GM19328 (cell line): Measurements from ENCODE around the gene ZBTB7A.

Source experiments
- ATAC-seq: cut with Tn5 transposase; IDR thresholded peaks from one replicate; pipeline ENCODE4 v1.9.1; 2021; ENCODE audit warnings: mild to moderate bottlenecking, moderate library complexity; ENCODE audit not compliant: unreplicated experiment

Gene ZBTB7A

GRCh38 chr19:4094761-4095487 is 28.2 kb upstream of the ZBTB7A start:
- no peak for ATAC-seq

- no peak for ATAC-seq
Measured at GRCh38 chr19:4094291-4094690, 27.6 kb upstream of the ZBTB7A start.

DNA sequence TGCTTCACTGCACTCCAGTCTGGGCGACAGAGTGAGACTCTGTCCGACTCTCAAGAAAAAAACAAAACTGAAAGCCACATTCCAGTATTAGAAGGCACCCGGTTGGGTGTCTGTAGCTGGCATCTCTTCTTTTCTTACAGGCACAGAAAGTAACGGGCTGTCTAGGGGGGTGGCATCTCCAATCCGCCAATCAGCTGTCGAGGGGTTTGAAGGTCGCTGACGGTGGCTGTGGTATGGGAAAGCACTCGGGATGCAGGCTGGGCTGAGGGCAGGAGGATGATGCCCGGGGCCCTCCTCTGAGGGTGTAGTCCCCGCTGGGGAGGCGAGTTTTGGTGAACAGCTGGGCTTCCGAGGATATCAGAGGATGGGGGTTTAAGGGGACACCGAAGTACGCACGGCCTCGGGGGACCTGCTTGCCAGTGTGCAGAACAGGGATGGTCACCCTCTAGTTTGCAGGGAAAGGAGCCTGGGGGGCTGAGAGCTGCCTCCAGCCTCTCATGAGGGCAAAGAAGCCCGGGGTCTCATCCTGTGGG is 27.0 kb upstream of the ZBTB7A start:
- ATAC-seq: no peak

DNA sequence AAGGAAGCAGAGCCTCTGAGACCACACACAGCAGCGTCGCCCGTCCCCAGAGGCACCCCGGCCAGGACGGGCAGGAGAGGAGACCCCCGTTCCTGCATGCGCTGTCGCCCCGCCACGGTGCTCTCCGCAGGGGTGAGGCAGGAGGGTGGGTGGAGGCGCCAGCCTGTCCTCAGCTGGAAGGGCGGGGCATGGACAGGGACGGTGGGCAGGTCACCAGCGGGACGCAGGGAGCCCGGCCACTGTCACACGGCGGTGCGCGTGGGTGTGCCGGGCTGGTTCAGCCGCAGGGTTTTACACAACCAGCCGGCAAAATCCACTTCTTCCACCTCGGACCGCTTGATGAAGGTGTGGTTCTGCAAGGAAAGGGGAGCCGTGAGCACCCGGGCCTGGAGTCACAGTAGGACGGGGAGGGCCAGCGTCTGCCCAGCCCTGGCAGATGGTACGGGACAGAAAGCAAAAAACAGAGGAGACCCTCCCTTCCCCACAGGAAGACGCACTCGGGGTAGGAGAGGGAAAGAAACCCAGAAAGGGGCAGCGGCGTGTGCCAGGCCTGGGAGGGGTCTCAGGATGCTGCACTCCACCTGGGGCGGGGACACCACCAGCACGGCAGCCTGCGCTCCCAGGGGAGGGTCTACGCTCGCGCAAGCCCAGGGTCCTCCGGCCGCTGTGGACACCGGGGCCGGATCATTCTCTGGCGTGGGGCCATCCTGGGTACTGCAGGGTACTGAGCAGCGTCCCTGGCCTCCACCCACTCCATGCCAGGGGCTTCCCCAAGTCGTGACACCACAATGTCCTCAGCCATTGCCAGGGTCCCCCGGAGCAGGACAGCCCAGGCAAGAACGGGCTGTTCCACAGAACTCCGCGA is 23.9 kb upstream of the ZBTB7A start:
- ATAC-seq: no peak

DNA sequence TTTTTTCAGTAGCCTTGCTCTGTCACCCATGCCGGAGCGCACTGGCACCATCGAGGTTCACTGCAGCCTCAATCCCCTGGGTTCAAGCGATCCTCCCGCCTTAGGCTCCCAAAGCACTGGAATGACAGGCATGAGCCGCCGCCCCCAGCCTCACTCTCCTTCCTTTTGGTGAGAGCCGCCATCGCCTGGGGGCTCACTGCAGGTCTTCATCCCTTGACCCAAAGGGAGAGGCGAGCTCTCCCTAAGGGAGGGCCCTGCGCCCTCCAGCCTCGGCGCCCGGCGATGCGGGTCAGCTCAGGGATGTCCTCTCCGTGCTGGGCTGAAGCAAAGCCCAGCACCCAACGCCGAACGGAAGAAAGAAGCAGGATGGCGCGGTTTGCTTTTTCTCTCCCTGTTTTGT is 23.2 kb upstream of the ZBTB7A start:
- ATAC-seq: no peak

GRCh38 chr19:4089400-4089908 is 22.8 kb upstream of the ZBTB7A start:
- no peak for ATAC-seq

DNA sequence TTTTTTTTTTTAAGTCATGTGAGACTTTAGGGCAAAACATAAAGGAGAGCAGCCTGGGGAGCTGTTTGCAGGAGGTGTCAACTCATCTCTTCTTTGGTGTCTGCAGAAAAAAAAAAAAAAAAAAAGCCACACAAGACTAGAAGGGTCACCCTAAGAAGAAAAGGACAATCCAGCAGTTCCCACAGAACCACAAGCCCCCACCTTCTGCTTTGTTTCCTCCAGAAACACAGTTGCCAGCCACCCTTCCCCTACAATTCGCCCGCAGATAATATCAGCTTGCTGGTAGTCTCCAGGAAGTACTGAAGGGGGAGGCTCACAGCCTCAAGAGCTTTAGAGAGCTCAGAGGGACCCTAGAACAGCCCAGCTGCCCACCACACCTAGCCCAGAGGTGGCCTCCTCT is 22.3 kb upstream of the ZBTB7A start:
- ATAC-seq: no peak

DNA sequence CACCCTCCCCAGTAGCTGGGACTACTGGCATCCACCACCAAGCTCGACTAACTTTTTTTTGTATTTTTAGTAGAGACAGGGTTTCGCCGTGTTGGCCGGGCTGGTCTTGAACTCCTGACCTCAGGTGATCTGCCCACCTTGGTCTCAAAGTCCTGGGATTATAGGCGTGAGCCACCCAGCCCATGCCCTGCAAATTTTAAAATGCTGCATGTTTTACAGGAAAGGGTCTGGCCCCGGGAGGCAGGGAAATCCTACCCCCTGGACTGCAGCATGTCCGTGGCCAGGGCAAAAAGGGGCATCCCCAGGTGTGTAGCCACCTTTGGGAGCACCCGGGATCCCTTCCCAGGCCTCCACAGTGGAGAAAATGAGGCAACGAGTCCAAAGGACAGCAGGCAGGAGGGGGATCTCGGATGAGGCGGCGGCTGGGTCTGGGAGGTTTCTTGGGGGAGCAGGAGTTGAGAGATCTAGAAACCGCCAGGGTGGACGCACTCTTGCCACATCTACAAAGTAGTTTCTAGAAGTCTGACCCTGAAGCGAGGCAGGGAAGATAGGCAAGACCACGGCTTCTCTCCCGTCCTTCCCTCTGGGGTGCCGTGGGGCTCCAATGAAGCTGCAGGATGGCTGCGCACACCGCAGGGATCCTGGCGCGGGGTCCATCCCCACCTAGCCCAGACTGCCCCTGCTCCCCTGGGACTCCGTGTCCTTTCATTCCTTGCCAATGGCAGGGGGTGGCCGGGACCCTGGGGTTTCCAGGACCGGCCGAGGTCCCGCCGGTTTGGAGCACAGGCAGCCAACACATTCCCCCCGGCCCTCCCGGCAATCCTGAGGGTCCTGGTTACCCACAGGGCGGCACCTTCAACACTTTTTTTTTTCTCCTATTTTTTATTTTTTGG is 21.3 kb upstream of the ZBTB7A start:
- ATAC-seq: no peak

DNA sequence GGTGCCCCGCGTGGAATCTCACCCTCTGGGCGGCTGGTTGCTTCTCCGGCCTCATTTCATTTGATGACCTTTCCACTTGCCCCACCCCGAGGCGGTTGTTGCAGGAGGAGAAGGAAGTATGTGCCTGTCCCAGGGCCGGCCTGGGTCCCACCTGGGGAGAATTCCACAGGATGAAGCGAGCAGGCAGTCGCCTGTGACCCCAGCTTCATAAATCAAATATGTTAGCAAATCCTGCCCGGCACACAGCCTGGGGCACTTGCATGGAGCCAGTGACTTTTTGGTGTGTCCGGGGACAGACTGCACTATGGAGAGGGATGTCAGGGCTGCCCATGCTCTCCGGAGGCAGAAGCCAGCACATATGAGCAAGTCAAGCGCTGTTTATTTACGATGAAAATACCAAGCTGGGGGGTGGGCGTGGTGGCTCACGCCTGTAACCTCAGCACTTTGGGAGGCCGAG is 19.7 kb upstream of the ZBTB7A start:
- ATAC-seq: no peak

DNA sequence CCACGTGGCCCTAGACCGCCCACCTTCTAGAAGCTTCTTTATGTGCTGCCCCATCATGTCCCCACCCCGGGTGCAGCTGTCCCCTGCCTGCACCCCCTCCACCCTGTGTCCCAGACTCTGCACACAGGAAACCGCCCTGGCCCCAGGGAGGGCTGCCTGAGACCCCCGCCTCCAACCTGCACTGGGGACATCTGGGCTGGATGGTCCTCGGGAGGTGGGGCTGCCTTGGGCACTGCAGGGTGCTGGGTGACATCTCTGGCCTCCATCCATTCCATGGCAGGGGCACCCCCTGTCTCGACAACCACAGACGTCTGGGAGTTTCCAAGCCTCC is 17.8 kb upstream of the ZBTB7A start:
- ATAC-seq: no peak

DNA sequence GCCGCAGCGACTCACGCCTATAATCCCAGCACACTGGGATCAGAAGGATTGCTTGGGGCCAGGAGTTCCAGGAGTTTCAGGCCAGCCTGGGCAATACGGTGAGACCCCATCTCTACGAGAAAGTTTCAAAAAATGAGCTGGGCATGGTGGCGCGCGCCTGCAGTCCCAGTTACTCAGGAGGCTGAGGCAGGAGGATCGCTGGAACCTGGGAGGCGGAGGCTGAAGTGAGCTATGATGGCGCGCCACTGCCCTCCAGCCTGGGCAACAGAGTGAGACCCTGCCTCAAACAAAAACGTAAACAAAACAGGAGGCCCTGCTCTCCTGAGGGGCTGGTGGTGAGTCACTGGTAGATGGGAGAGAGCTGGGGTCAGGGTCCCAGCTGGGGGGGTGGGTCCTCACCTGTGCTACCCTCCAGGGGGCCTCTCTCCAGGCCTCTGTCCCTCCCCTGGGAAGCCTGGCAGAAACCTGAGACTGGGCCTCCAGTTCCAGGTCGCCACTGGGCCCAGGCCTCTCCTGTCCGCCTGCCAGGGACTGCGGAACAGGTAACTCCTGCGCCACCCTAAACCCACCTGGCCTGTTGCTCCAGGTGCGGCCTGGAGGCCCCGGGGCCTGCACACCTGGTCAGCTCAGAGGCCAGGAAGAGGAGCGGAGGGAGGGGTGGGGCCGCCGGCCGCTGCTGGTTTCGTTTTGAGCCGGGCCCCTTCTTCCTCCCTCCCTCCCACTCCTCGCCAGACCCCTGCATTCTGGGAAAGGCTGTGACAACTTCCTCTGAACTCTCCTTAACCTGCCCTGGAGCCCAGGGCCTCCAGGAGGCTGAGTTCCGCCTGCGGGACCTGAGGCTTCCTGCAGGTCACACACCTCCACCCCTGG is 17.2 kb upstream of the ZBTB7A start:
- ATAC-seq: no peak

- ATAC-seq: no peak
Measured at GRCh38 chr19:4082172-4082571, 15.5 kb upstream of the ZBTB7A start.

DNA sequence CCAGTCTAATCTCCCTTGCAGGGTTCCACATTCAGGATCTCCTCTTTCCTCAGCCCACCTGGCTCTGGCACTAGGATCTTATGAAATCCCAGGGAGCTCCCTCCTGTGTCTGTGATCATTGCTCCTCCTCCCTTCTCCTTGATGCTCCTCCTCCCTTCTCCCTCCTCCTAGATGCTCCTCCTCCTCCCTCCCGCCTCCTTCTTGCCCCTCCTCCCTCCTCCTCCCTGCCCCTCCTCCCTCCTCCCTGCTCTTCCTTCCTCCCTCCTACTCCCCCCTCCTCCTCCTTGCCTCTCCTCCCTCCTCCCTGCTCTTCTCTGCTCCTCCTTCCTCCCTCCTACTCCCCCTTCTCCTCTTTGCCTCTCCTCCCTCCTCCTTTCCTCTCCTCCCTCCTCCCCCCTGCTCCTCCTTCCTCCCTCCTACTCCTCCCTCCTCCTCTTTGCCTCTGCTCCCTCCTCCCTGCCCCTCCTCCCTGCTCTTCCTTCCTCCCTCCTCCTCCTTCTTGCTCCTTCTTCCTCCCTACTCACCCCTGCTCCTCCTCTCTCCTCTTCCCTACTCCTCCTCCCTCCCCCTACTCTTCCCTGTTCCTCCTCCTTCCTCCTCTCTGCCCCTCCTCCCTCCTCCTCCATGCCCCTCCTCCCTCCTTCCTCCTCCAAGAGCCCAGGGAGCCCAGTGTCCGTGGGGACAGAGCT is 14.9 kb upstream of the ZBTB7A start:
- no peak for ATAC-seq

- no peak for ATAC-seq
Measured at GRCh38 chr19:4080473-4080872, 13.8 kb upstream of the ZBTB7A start.

- no peak for ATAC-seq
Measured at GRCh38 chr19:4077800-4078684, 11.3 kb upstream of the ZBTB7A start.

DNA sequence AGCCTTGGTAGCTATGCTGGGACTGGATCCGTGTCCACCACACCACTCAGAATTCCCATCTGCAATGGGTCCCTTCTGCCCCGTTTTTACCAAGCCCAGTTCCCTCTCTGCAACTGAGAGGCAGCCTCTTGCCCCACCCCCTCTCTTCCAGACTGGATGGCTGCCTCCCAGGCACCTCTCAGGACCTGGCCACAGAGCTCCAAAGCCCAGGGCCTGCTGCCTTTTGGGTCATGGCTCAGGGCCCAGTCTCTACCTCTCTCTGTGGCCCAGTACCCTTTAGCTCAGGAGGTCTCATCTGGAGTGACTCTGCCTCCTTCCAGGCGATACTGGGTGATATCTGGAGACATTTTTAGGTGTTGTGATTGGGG is 10.3 kb upstream of the ZBTB7A start:
- ATAC-seq: no peak

DNA sequence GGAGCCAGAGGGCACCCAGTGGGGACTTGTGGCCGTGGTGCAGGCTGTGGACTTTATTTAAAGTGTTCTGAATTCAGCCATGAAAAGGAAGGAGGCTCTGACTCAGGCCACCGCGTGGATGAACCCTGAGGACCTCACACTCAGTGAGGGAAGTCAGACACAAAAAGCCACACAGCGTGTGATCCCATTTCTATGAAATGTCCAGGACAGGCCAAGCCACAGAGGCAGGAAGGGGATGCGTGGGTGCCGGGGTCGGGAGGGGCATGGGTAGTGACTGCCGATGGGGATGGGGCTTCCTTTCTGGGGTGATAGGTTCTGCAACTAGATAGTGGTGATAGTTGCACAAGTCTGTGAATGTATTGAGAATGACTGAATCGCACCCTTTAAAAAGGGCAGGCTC is 8.7 kb upstream of the ZBTB7A start:
- ATAC-seq: no peak

DNA sequence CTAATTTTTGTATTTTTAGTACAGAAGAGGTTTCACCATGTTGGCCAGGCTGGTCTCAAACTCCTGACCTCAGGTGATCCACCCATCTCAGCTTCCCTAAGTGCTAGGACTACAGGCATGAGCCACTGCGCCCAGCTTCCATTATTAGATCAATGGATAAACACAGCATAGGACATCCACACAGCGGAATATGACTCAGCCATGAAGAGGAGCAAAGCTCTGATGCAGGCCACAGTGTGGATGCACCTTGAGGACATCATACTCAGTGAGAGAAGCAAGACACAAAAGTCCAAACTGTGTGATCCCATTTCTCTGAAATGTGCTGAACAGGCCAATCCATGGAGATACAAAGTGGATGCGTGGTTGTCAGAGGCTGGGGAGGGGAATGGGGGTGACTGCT is 4.9 kb upstream of the ZBTB7A start:
- no peak for ATAC-seq
